ENCODE results near the gene RPS15A. TPM values are rescaled to one million over a fixed set of nuclear protein-coding genes. Genes with fewer than 3 reads are reported as not detected.
"Not testable (repeated sequence)": the region's sequence is repeated elsewhere in the genome, so short reads cannot be mapped to it uniquely, and the experiment has no call there.

RPS15A gene
- total RNA-seq, 1 donor from 2014 or later = 1,625 TPM

- no peak for DNase-seq (ENCODE audit: low read depth, low spot score)
Observed at GRCh38 chr16:18797746-18798145, 7.6 kb upstream of the RPS15A start.

- DNase-seq (ENCODE audit: low read depth, low spot score) = no peak
Observed at GRCh38 chr16:18796377-18796776, 6.2 kb upstream of the RPS15A start.

GRCh38 chr16:18792836-18793433 lies 2.8 kb upstream of the RPS15A start:
- peak; percentile 50 for DNase-seq (ENCODE audit: low read depth, low spot score)

GRCh38 chr16:18789515-18789849 lies 652 bp downstream of the RPS15A start:
- no peak for DNase-seq (ENCODE audit: low read depth, low spot score)

GRCh38 chr16:18788828-18789514 lies 1.2 kb downstream of the RPS15A start:
- DNase-seq (ENCODE audit: low read depth, low spot score) = no peak

GRCh38 chr16:18784917-18785623 lies 5.1 kb downstream of the RPS15A start:
- no peak for DNase-seq (ENCODE audit: low read depth, low spot score)

GRCh38 chr16:18783430-18784341 lies 6.4 kb downstream of the RPS15A start:
- no peak for DNase-seq (ENCODE audit: low read depth, low spot score)

GRCh38 chr16:18782697-18783429 lies 7.3 kb downstream of the RPS15A start:
- DNase-seq (ENCODE audit: low read depth, low spot score) = no peak

GRCh38 chr16:18781232-18781631 lies 8.9 kb downstream of the RPS15A start:
- DNase-seq (ENCODE audit: low read depth, low spot score) = not testable (repeated sequence)

GRCh38 chr16:18780460-18781026 lies 9.6 kb downstream of the RPS15A start:
- not testable (repeated sequence) for DNase-seq (ENCODE audit: low read depth, low spot score)

- not testable (repeated sequence) for DNase-seq (ENCODE audit: low read depth, low spot score)
Observed at GRCh38 chr16:18777664-18778063, 12.5 kb downstream of the RPS15A start.

- DNase-seq (ENCODE audit: low read depth, low spot score) = not testable (repeated sequence)
Observed at GRCh38 chr16:18776334-18776733, 13.8 kb downstream of the RPS15A start.

- DNase-seq (ENCODE audit: low read depth, low spot score) = not testable (repeated sequence)
Observed at GRCh38 chr16:18774651-18775050, 15.5 kb downstream of the RPS15A start.

GRCh38 chr16:18772171-18772570 lies 18.0 kb downstream of the RPS15A start:
- not testable (repeated sequence) for DNase-seq (ENCODE audit: low read depth, low spot score)

GRCh38 chr16:18770336-18770962 lies 19.7 kb downstream of the RPS15A start:
- DNase-seq (ENCODE audit: low read depth, low spot score) = not testable (repeated sequence)

GRCh38 chr16:18767217-18767616 lies 22.9 kb downstream of the RPS15A start:
- not testable (repeated sequence) for DNase-seq (ENCODE audit: low read depth, low spot score)

- not testable (repeated sequence) for DNase-seq (ENCODE audit: low read depth, low spot score)
Observed at GRCh38 chr16:18762713-18763112, 27.4 kb downstream of the RPS15A start.

GRCh38 chr16:18759598-18760520 lies 30.3 kb downstream of the RPS15A start:
- not testable (repeated sequence) for DNase-seq (ENCODE audit: low read depth, low spot score)
